Measurements from ENCODE around the gene TFAP2C.

TFAP2C gene

GRCh38 chr20:56627122-56628014, 1.7 kb upstream of the TFAP2C start:
- no peak overlapping the region for H3K4me3 ChIP-seq (ENCODE audit: low read depth, low read length)
- no peak for TF ChIP-seq CTCF (IDR thresholded peaks at IDR 0.05; ENCODE audit: low read depth, low read length)

- H3K4me3 ChIP-seq (ENCODE audit: low read depth, low read length) = no peak overlapping the region
- no peak for TF ChIP-seq CTCF (IDR thresholded peaks at IDR 0.05; ENCODE audit: low read depth, low read length)
Observed at GRCh38 chr20:56628015-56628872, 862 bp upstream of the TFAP2C start.

GRCh38 chr20:56629464-56630085, 469 bp downstream of the TFAP2C start:
- no peak for TF ChIP-seq CTCF (IDR thresholded peaks at IDR 0.05; ENCODE audit: low read depth, low read length)
- peak overlapping the region; percentile 7 for H3K4me3 ChIP-seq (ENCODE audit: low read depth, low read length)

GRCh38 chr20:56630086-56630493, 984 bp downstream of the TFAP2C start:
- peak; percentile 31 for TF ChIP-seq CTCF (IDR thresholded peaks at IDR 0.05; ENCODE audit: low read depth, low read length)
- no peak overlapping the region for H3K4me3 ChIP-seq (ENCODE audit: low read depth, low read length)

- TF ChIP-seq CTCF (IDR thresholded peaks at IDR 0.05; ENCODE audit: low read depth, low read length) = no peak
- H3K4me3 ChIP-seq (ENCODE audit: low read depth, low read length) = no peak overlapping the region
Observed at GRCh38 chr20:56630506-56631317, 1.6 kb downstream of the TFAP2C start.

GRCh38 chr20:56631318-56631989, 2.3 kb downstream of the TFAP2C start:
- TF ChIP-seq CTCF (IDR thresholded peaks at IDR 0.05; ENCODE audit: low read depth, low read length) = no peak
- no peak overlapping the region for H3K4me3 ChIP-seq (ENCODE audit: low read depth, low read length)

Measured in WI38 (cell line).